GM12878 (cell line): ENCODE results near the gene LIN7B. TPM values are rescaled to one million over a fixed set of nuclear protein-coding genes. Genes with fewer than 3 reads are reported as not detected.

Experiments used
- ATF7 ChIP-seq: fragments of 450-650 bp; IDR thresholded peaks from 2 replicates; pipeline ENCODE4 v1.6.1; 2016; ENCODE audit warnings: low read depth, mild to moderate bottlenecking
- GABPA ChIP-seq: IDR thresholded peaks from 2 replicates; pipeline ENCODE4 v1.6.1; 2014; ENCODE audit warnings: antibody characterized with exemption, low read depth, mild to moderate bottlenecking, inconsistent platforms
- MEF2A ChIP-seq: IDR thresholded peaks from 2 replicates; pipeline ENCODE4 v1.6.1; 2011; ENCODE audit warnings: low read depth, mild to moderate bottlenecking, low read length, moderate library complexity; ENCODE audit not compliant: insufficient read depth
- PAX5 ChIP-seq: IDR thresholded peaks from 2 replicates; pipeline ENCODE4 v1.6.1; 2011; ENCODE audit warnings: low read depth, low read length, borderline replicate concordance
- SMARCA5 ChIP-seq: fragments of 450-650 bp; IDR thresholded peaks from 2 replicates; pipeline ENCODE4 v1.6.1; 2017; ENCODE audit warnings: mild to moderate bottlenecking
- ZBTB4 ChIP-seq: fragments of 450-650 bp; formaldehyde crosslinking; IDR thresholded peaks from 2 replicates; pipeline ENCODE4 v1.4.0; 2022; ENCODE audit warnings: mild to moderate bottlenecking, moderate library complexity
- ZNF217 ChIP-seq: fragments of 450-650 bp; IDR thresholded peaks from 2 replicates; pipeline ENCODE4 v1.6.1; 2017; ENCODE audit warnings: antibody characterized with exemption, mild to moderate bottlenecking
- ZNF274 ChIP-seq: IDR thresholded peaks from one replicate; pipeline ENCODE4 v1.8.0; 2011; ENCODE audit not compliant: insufficient read length, insufficient read depth
- polyA plus RNA-seq, 11 experiments: library from polyadenylated mRNA; depleted of rRNA in 4 of 11; unstranded in 6 of 11; stranded (reverse) in 5 of 11; fragments of >200 nt; fragmentation: Nextera tagmentation in 4 of 11; fragmentation: Illumina TruSeq in 1 of 11; extraction: Ambion mirVana in 4 of 11; extraction: Trizol in 1 of 11; gene quantifications; 1 replicate in 1 of 11; 2 replicates in 10 of 11; pipeline versions ENCODE4 v1.2.1 to v1.2.3, GENCODE V29; 2011 to 2016; ENCODE audit warnings: inconsistent platforms in 2 of 11, missing spikeins in 2 of 11, low read depth in 1 of 11
- total RNA-seq, 4 experiments: library from RNA; depleted of rRNA in 3 of 4; stranded (reverse); fragments of >200 nt in 3 of 4; fragmentation: Illumina TruSeq in 1 of 4; extraction: Trizol in 1 of 4; gene quantifications; 2 replicates each; pipeline versions ENCODE4 v1.2.1 to v1.2.3, GENCODE V29; 2013 to 2021

Gene LIN7B
- total and polyA plus RNA-seq, 10 of the 15 experiments (the other 5 are each of a cell fraction or from before 2014, with no cell fraction given): 0.15 to 3.5 (median 1.6) TPM; not detected in 2

- TF ChIP-seq ZBTB4 (CRISPR knock-in tag) (no peak), PAX5 (no peak), SMARCA5 (peak; percentile 85; the same call in 1 of the 2 replicates), ZNF217 (peak; percentile 55; the same call in 1 of the 2 replicates), GABPA (no peak), MEF2A (no peak), ZNF274 (no peak), ATF7 (peak; percentile 99)
- TF ChIP-seq, all 136 proteins: peak for 56
Measured at GRCh38 chr19:49118565-49119410, 4.6 kb downstream of the LIN7B start, which contains the start of gene C19orf73 (continued).
